ENCODE data around the gene PCDHB5.
"Not testable (repeated sequence)": the region's sequence is repeated elsewhere in the genome, so short reads cannot be mapped to it uniquely, and the experiment has no call there.

GRCh38 chr5:141179371-141179770, 44.4 kb downstream of the PCDHB5 start:
- TF ChIP-seq POLR2A (IDR thresholded peaks at IDR 0.05; ENCODE audit: low read length); GATA1 (IDR thresholded peaks at IDR 0.05; ENCODE audit: low read depth, low read length): not testable (repeated sequence)

Measured in erythroblast (primary cell).